Fibroblast of gingiva (primary cell): Measurements from ENCODE around the gene ATL2.
A peak's percentile ranks its signal among the peaks of the same experiment; 100 is the strongest.
"Not testable (repeated sequence)": the region's sequence is repeated elsewhere in the genome, so short reads cannot be mapped to it uniquely, and the experiment has no call there.

Experiments used
- DNase-seq: peaks from one replicate; pipeline ENCODE4 v3.0.0-alpha.2; 2011; ENCODE audit warnings: low read depth

The ATL2 gene

GRCh38 chr2:38327580-38327979, 49.5 kb downstream of the ATL2 start:
- DNase-seq, result no peak

GRCh38 chr2:38323623-38324022, 53.5 kb downstream of the ATL2 start:
- no peak for DNase-seq

GRCh38 chr2:38322224-38322914, 54.7 kb downstream of the ATL2 start:
- no peak for DNase-seq

GRCh38 chr2:38319240-38319639, 57.8 kb downstream of the ATL2 start:
- DNase-seq, result not testable (repeated sequence)

GRCh38 chr2:38317725-38318124, 59.3 kb downstream of the ATL2 start:
- DNase-seq, result no peak

GRCh38 chr2:38315707-38316333, 61.3 kb downstream of the ATL2 start:
- DNase-seq, result peak; percentile 25

GRCh38 chr2:38308821-38309220, 68.3 kb downstream of the ATL2 start:
- DNase-seq, result no peak

- no peak for DNase-seq
Measured at GRCh38 chr2:38301969-38302702, 74.9 kb downstream of the ATL2 start.

GRCh38 chr2:38301340-38301968, 75.6 kb downstream of the ATL2 start:
- no peak for DNase-seq

GRCh38 chr2:38298539-38298938, 78.5 kb downstream of the ATL2 start:
- no peak for DNase-seq

- DNase-seq, result no peak
Measured at GRCh38 chr2:38296197-38296780, 80.8 kb downstream of the ATL2 start.

GRCh38 chr2:38294597-38294996, 82.5 kb downstream of the ATL2 start:
- no peak for DNase-seq

- no peak for DNase-seq
Measured at GRCh38 chr2:38293152-38293865, 83.8 kb downstream of the ATL2 start.

GRCh38 chr2:38290332-38290731, 86.7 kb downstream of the ATL2 start:
- DNase-seq, result no peak

GRCh38 chr2:38284971-38285370, 92.1 kb downstream of the ATL2 start:
- no peak for DNase-seq

- no peak for DNase-seq
Measured at GRCh38 chr2:38281095-38281742, 95.9 kb downstream of the ATL2 start.

GRCh38 chr2:38279201-38279600, 97.9 kb downstream of the ATL2 start:
- DNase-seq, result no peak

- DNase-seq, result not testable (repeated sequence)
Measured at GRCh38 chr2:38278117-38278438, 99.0 kb downstream of the ATL2 start.

GRCh38 chr2:38277245-38278116, 99.6 kb downstream of the ATL2 start:
- no peak for DNase-seq
